Right renal cortex interstitium (tissue), 3 donors: Measurements from ENCODE around the gene SDK1. TPM values are rescaled to one million over a fixed set of nuclear protein-coding genes. Genes with fewer than 3 reads are reported as not detected.
"Not testable (repeated sequence)": the region's sequence is repeated elsewhere in the genome, so short reads cannot be mapped to it uniquely, and the experiment has no call there.

Source experiments
- DNase-seq, 3 donors: peaks; one replicate each; pipeline ENCODE4 v3.0.0-alpha.2; 2013; ENCODE audit warnings: low read depth in 3 of 3, low spot score in 2 of 3
- polyA plus RNA-seq, 3 donors: library from polyadenylated mRNA; unstranded; fragments of 120-200 nt; gene quantifications; one replicate each; pipeline ENCODE4 v1.2.1, GENCODE V29; 2013; ENCODE audit not compliant: insufficient read length in 3 of 3

SDK1 gene
- polyA plus RNA-seq, 3 donors = 5.8 to 7.5 (median 6.3) TPM

DNA sequence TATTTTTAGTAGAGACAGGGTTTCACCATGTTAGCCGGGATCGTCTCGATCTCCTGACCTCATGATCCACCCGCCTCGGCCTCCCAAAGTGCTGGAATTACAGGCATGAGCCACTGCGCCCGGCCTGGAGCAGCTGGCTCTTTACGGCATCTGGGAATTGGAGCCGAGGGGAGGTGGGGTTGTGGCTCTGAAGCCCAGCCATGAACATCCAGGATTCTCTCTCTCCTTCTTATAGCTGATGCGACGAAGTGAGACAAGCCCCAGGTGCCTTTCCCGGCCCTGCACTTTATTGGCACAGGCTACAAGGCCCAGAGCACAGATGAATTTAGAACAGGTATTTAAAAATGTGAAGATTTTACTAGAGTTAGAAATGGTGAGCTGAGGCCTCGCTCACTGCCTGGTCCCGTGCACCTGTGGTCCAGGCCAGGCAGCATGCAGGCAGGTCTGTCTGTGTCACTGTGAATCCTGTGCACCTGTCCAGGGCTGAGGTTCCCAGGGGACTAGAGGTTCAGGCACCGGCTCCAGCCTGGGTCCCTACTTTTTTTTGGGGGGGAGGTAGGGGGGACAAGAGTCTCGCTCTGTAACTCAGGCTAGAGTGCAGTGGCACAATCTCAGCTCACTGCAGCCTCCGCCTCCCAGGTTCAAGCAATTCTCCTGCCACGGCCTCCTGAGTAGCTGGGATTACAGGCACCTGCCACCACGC lies 1001.3 kb downstream of the SDK1 start:
- DNase-seq = no peak

DNA sequence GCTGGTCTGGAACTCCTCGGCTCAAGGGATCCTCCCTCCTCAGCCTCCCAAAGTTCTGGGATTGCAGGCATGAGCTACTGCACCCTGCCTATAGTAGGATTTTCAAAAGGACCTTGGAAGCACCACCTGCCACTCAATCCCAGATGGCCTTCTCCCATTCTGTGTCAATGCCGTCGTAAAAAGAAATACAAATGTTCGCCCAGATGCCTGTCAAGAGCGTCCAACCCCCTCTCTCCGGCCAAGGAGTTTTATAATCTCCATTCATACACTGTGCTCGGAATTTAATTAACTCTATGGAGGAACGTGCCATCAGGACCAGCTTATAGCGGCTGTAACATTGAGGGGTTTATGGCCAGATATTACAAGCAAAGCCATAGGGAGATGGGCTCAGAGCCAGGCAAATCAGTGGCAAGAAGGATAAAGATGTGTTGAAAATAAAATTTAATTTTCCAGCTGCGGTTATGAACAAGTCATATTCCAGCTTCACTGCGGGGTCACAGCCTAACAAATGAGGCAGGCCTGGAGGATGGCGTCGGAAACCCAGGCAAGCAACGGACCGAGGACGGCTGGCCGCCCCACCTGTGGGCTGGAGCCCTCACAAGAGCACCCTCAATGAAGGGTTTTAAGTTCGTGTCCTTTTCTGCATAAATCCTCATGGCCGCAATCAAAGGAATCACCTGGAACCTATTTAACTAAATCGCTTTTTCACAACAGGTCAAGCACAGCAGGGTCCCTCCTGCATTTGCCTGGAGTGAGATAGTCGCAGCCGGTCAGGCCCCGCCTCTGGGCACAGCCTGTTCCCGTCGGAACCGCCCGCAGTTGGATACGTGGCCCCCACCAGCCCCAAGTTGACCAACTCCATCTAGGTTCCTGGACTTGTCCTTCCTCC lies 1006.5 kb downstream of the SDK1 start:
- DNase-seq = no peak

DNA sequence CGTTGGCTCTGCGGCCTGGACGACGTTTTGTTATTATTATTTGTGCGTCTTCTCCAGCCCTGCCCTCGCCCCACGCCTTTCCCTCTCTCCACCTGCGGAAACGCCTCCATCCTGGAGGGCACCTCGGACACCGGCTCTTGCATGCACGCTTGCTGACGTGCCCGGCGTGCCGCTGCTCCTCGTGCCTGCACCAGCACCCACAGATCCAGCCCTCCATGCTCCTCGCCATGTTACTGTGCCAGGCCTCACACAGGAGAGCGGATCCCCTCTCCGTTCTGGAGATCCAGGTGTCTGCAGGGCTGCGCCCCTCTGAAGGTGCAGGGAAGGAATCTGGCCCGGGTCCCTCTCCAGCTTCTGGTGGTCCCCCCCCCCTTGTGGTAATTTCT lies 1007.1 kb downstream of the SDK1 start:
- no peak for DNase-seq

GRCh38 chr7:4313911-4314310 lies 1012.9 kb downstream of the SDK1 start:
- DNase-seq = not testable (repeated sequence)

DNA sequence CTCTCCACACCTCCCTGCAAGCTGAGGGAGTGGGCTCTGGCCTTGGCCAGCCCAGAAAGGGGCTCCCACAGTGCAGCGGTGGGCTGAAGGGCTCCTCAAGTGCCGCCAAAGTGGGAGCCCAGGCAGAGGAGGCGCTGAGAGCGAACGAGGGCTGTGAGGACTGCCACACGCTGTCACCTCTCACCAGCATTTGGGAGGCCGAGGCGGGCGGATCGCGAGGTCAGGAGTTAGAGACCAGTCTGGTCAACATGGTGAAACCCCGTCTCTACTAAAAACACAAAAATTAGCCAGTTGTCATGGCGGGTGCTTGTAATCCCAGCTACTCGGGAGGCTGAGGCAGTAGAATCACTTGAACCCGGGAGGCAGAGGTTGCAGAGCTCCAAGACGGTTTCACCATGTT lies 1013.3 kb downstream of the SDK1 start:
- DNase-seq = not testable (repeated sequence)
